Stimulated activated CD4-positive, alpha-beta T cell treated with anti-CD3 and anti-CD28 coated beads, Interleukin-4, amount 100 ng/mL, for 48 hours (primary cell): ENCODE measurements around the gene ADI1.

ENCODE experiments used
- DNase-seq, 2 donors: peaks; one replicate each; pipeline ENCODE4 v3.0.0-alpha.2; 2020; ENCODE audit warnings: low read depth in 2 of 2

The ADI1 gene, protein sequence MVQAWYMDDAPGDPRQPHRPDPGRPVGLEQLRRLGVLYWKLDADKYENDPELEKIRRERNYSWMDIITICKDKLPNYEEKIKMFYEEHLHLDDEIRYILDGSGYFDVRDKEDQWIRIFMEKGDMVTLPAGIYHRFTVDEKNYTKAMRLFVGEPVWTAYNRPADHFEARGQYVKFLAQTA

DNA sequence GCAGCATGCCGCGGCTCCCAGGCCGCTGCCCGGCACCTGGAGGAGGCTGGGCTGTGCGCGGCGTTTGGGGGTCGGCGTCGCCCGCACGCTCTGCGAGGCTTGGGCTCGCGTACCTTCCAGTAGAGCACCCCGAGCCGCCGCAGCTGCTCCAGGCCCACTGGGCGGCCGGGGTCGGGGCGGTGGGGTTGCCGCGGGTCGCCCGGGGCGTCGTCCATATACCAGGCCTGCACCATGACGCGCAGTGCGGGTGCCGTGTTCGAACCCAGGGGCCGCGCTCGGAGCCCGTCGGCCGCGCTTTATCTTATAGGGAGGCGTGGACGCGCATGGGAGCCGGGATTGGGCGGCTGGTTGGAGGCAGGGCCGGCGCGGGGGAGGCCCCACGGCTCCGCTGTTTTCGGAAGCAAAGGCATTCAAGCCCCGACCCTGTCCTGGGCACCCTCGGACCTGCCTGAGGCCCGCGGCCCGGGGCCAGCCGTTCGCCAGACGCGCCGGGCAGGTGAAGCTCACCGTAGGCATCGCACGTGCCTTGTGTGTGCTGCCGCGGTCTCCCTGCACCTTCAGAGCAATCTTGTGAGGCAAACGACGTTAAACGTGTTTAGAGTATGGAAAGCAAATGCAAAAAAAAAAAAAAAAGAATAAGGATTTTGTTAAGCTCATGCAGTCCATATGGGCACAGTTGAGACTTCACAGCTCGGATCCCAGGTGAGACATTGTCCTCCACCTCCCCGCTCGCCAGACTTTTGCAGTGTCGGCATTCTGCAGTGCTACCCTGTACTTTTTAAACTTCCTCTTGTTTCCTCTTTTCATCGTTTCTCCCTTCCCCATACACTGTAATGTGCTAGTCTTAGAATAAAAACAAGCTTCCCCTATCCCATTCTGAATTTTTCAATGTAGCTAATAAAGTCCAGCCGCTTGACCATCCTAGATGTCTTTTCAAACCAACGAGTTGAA lies at the start of gene ADI1:
Gene ADI1 (minus strand): TSS at position 277 of the 951 bp plus-strand sequence. CDS start 44 bp downstream, at position 233.
- peak; percentile 68 to 79 for DNase-seq

- DNase-seq, result no peak
These were observed 47.5 kb upstream of the ADI1 start for GRCh38 chr2:3566806-3567205.

- no peak for DNase-seq
These were observed 45.8 kb upstream of the ADI1 start for GRCh38 chr2:3565117-3565516.

DNA sequence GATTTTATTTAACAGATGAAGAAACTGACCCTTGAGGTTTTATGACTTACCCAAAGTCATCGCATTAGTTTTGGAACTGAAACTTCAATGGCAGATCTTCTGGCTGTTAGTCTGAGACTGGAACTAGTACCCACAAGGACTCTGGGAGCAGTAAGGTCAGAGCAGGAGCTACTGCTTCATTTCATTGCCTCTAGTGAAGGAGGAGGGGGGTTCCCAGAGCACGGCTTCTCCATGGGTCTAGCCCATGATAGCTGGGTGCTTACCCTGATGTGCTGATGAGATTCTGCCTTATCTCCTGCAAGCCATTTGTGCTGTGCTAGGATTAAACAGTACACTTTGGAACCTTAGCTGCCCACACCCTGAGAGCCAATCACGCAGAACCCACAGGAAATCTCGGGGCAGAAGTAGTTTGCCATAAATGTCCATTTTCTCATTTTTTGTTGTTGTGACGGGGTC lies 44.2 kb upstream of the ADI1 start:
- no peak for DNase-seq

- DNase-seq, result peak; percentile 99
These were observed 39.1 kb upstream of the ADI1 start, which contains the start of gene RNASEH1 for GRCh38 chr2:3558205-3559014. Gene RNASEH1, minus strand, starts transcription at chr2:3558333. Its CDS starts 73 bp downstream, at chr2:3558260.

GRCh38 chr2:3557639-3558204 lies 38.4 kb upstream of the ADI1 start:
- no peak for DNase-seq

- DNase-seq, result no peak
These were observed 34.6 kb upstream of the ADI1 start for GRCh38 chr2:3553946-3554345.

DNA sequence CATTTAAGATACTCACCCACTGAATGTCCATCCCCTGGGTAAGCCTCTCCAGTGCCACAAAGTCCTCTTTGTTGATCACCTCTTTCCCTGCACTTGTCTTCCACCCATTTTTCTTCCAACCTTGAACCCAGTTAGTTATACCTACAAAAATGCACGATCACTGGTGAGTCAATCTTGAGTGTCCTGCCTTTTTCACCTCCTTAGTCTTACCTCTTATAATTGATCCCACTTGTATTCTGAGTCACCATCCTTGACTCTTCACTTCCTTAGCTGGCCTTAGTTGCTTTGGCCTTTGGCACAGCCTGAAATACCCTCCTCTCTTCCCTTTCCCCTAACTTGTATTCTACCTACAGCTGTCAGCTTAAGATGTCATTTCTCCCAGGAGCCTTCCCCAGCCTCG lies 28.6 kb upstream of the ADI1 start:
- no peak for DNase-seq

DNA sequence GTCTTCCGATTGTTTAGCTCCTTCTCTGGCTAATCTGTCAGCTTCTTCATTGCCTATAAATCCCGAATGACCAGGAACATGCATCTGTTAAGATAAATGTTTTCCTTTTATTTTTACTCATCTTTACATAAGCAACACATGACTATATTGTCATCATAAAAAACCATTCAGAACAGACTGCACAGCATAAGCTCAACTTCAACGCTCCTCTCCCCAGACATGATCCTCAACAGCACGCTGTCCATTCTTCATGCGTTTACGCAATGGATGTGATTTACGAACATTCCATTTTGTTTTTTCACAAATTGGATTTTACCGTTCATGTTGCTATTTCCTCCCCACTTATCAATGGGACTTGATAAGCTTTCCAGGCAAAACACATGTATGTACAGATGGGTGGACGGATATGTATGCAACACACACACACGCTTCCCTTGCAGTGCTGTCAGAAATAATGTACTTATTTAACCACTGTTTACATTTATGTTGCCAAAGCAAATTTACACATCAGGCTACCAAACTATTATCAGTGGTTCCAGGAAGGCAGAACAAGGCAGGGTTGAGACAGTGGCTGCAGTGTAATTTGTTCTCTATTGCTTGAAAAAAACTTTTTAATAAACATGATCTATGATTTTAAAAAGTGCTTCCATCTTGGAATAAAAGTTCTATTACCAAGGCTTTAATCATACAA lies 26.6 kb upstream of the ADI1 start:
- no peak for DNase-seq

DNA sequence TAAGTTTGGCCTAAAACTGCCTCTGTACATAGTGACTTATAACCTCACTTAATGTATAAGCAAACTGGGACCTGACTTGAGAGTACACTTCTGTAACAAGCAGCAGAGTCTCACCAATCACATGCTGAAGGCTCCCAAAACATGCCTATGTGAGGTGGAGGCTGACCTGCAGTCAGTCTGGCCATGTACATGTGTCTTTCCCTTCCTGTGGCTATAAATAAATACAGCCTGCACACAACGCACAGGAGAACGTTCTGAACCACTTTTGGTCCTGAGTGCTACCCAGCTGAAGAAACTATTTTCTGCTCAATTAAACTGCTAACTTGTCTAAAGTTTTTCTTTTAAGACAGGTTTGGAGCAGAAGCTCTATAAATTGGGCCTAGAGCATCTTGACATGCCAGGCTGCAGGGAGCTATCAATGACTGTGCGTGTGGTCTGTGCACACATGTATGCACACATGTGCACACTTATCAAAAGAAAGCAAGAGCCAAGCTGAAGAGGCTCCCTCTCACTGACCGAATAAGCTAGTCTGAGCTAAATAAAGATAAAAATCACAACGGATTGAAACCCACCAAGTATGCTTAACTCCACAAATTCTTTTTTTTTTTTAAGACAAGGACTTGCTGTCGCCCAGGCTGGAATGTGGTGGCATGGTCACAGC lies 23.8 kb upstream of the ADI1 start:
- no peak for DNase-seq

DNA sequence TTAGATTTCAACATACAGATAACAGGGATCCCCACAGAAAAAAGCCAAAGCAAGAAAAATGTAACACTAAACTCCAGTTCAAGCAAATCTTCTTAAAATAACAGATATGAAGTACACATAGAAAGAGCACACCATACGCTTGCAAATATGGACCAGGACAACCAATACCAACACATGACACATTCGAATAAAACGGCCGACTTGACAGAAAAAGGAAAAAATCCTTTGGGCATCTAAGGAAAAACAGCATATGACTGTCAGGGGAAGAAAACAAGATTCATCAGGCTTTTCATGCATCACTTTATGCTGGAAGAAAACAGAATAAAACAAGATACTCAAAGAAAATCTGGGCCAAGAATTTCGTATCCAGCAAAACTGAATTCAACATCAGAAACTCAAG lies 22.8 kb upstream of the ADI1 start:
- no peak for DNase-seq

DNA sequence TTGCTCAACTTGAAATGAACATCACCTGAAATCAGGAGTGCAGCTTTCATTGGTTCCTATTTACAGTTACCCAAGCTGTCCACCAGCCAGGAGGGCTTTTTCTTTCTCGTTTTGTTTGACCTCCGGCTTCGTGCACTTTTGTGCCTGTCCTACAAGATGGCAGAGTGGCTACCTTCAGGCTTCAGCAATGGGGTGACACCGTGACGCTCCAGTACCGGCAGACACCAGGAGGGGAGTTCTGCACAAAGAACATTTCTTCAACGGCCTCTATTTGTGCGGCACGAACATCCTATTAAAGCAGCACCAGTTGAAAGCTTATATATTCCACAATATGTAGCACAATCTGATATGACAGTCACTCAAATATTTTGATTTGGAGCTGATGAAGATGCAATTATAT lies 20.5 kb upstream of the ADI1 start:
- no peak for DNase-seq

- no peak for DNase-seq
These were observed 17.6 kb upstream of the ADI1 start for GRCh38 chr2:3536682-3537632.

DNA sequence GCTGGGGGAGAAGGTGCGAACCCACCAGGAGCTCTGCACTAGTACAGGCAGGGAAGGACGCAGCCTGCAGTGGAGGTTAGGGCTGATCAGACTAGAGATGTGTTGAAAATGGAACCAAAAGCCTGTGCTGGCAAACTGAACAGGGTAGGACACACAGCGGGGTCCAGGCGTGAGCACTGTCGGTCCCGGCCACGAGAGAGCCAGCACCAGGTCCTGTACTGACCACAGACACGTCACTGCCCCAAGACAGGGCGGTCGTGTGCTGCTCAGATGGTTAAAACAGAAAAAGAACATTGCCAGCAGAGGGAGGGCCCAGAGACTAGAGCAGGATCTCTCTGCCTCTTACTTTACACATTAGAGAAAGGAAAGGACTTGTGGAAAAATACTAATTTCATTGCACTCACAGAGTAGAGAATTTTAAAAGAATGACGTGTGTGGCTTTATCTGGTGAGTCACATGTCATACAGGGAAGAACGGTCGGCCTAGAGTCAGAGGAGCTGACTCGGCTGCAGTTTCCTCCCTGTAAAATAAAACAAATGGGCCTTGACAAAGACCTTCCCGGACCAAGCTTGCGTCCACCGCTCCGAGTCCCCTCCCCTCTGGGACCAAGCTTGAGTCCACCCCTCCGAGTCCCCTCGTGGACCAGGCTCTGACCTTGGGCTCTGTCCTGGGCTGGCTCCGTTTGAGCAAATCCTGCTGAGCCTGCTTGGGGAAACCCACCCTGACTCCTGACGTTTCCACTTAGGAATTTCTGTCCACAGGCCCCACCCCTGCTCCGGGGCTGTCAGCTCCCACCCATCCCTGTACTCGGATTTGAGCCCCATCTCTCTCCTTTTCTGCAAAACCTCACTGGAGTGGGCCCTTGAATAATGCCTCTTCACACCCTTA lies 16.7 kb upstream of the ADI1 start:
- no peak for DNase-seq

GRCh38 chr2:3535467-3535793 lies 16.1 kb upstream of the ADI1 start:
- DNase-seq, result no peak

DNA sequence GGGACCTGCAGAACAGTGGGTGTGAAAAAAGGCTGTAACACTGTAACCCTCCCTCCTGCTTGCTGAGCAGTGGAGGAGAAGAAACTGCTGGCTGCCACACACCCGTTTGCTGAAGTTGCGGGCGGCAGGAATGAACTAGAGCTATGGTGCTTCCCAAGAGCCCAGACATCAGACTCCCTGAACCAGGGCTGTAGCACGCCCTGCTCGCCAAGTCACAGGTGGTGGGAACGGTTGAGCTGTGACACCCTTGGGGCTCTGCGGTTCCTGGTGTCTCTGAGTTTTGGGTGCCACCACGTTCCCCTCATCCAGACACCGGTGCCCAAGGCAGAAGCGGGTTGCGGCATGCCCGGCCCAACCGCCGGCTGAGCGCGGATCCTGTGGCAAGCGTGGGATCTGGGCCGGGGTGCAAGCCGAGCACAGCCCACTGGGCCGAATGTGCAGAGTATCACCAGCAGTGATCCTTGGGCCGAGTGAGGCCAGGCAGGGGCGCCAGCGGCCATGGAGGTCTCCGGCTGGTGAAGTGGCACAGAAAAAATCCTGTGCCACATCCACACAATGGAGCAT lies 15.0 kb upstream of the ADI1 start:
- DNase-seq, result no peak

DNA sequence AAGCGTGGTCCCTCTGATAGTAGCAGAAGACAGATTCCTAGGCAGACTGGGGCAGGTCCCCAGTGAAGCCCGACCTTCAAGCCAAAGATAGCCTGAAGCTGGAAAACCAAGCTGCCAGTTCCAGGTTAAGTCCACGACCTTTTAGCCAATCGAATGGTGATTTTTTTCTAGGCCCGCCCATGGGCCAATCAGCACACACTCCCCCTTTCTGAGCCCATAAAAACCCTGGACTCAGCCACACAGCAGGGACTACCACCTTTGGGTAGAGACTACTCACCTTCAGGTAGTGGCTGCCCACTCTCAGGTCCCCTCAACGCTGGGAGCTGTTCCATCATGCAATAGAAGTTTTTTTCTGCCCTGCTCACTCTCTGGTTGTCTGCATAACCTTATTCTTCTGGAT lies 14.5 kb upstream of the ADI1 start:
- no peak for DNase-seq

GRCh38 chr2:3532941-3533340 lies 13.6 kb upstream of the ADI1 start:
- DNase-seq, result no peak
